Activated CD4-positive, alpha-beta T cell treated with anti-CD3 and anti-CD28 coated beads, Interleukin-2, Interleukin-4, amounts not matched to agents 100 ng/mL and 50 ng/mL, durations not matched to agents 16 hours and 8 hours (primary cell): ENCODE data around the gene UBE2L3.
"Not testable (repeated sequence)": the region's sequence is repeated elsewhere in the genome, so short reads cannot be mapped to it uniquely, and the experiment has no call there.

ENCODE experiments used
- DNase-seq: peaks from one replicate; pipeline ENCODE4 v3.0.0-alpha.2; 2020; ENCODE audit warnings: low spot score

UBE2L3 gene

DNA sequence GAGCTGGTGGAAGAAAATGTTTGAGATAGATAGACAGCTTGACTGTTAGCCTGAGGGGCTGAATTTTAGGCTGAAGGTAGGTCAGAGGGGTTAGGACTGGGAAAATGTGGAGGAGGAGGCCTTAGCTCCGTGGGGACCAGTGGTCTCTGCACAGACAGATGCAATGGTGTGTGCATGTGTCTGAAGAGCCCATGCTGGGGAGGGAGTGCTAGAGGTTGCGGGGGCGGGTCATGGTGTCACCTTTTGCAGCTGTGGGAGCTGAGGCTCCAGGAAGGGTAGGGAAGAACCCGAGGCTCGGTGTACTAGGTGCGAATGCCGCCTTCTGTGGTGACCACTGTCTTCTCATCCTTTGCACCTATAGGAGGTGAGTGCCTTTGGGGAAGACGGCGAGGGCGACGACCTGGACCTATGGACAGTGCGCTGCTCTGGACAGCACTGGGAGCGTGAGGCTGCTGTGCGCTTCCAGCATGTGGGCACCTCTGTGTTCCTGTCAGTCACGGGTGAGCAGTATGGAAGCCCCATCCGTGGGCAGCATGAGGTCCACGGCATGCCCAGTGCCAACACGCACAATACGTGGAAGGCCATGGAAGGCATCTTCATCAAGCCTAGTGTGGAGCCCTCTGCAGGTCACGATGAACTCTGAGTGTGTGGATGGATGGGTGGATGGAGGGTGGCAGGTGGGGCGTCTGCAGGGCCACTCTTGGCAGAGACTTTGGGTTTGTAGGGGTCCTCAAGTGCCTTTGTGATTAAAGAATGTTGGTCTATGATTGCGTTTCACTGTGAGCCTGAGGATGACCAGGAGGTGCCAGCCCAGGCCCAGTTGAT is 76.2 kb downstream of the UBE2L3 start:
- DNase-seq: no peak

GRCh38 chr22:21645513-21645912 is 78.0 kb downstream of the UBE2L3 start:
- DNase-seq: not testable (repeated sequence)

GRCh38 chr22:21646608-21647590 is 79.4 kb downstream of the UBE2L3 start:
- DNase-seq: peak; percentile 84

DNA sequence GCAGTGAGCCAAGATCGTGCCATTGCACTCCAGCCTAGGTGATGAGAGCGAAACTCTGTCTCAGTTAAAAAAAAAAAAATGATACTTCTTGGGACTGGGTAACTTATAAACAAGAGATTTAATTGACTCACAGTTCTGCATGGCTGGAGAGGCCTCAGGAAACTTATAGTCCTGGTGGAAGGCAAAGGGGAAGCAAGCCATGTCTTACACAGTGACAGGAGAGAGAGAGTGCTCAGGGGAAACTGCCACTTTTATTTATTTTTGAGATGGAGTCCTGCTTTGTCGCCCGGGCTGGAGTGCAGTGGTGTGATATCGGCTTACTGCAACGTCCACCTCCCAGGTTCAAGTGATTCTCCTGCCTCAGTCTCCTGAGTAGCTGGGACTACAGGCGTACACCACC is 82.8 kb downstream of the UBE2L3 start:
- DNase-seq: no peak

DNA sequence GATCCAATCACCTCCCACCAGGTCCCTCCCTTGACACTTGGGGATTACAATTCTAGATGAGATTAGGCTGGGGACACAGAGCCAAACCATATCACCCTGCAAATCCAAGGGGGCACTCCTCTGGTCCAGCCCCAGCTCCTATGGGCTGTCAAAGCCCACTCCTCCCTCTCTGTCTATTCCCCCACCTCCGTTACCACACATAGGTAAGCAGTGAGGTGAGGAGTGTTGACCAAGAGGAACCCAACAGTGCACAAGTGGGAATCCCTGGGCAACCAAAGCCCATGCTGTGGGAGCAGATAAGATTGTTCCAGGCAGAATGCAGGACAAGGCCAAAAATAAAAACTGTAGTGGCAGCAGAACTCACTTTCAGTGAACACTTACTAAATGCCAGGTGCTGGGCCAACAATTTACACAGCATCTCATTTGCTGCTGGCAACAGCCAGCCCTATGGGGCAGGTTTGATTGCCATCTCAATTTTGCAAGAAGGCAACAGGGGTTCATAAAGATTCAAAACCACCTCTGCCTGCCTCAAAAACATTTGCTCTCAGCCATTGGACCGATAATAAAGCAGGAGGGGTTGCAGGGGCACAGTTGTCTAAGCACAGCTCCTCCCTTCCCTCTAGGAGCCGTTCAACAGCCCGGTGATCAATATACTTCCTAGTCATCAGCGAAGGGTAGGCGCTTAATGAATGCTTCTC is 83.5 kb downstream of the UBE2L3 start:
- no peak for DNase-seq

GRCh38 chr22:21651521-21652009 is 84.1 kb downstream of the UBE2L3 start:
- DNase-seq: no peak

DNA sequence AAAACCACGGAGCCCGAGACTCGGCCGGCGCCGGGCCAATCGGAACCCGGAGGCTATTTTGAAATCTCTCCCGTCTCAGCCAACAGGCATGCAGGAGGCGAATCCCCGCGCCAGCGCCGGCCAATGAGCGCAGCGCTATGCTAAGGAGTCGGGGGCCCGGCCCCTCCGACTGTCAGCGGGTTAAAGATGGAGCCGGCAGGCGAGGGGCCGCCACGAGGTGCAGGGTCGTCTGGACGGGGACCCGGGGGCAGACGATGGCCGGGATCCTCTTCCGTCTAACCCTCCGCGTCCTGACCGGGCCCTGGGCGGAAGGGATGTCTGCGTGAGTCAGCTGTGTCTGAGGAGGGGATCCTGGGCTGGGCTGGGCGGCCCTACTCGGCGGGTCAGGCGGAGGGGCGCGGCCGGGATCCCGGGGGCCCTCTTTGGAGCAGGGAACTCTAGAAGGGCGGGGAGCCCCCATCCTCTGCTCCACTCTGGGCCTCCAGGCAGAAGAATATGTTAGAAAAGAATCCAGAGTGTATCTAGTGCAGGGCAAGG is 84.6 kb downstream of the UBE2L3 start:
- DNase-seq: peak; percentile 96

DNA sequence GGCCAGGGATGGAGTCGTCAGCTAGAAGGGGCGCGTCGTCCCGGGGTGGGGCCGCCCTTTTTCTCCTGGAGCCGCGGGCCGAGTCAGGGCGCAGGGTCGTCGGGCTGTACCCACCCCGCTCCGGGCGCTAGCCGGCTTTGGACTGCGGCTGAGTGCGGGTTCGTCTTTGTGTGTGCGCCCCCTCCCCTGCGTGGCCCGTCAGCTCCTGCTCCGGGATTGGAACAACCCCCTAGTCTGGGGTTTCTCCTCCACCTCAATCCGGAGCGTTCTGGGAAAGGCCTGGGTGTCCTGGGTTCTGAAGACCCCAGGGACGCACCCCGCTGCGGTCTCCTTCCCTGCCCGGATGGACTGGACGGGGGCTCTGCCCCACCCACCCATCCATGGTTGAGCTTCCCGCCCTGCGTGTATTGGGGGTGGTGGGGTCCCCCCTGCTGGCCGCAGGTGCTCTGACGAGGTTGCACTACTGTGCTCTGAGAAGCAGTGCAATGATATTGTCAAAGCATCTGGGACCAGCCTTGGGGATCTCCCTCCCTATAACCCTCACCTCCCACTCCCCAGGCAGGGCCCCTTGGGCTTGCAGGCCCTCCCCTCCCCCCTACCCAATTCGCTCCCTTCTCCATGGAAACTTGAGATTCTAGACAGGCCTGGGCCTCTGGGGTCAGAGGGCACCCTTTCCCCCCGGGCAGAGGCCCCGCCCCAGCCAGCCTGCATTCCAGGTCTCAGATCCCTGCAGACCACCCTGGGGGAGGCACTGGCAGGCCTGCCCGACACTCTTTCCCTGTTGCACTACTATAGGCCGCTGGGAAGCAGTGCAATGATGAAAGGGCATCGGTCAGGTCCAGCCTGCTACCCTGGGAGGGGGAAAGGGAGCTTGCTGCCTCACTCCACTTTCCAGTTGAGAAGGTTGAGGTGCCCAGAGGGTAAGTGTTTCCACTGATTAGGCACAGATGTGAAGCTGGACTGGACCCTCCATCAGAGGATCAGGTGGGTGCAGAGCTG is 85.3 kb downstream of the UBE2L3 start:
- no peak for DNase-seq

DNA sequence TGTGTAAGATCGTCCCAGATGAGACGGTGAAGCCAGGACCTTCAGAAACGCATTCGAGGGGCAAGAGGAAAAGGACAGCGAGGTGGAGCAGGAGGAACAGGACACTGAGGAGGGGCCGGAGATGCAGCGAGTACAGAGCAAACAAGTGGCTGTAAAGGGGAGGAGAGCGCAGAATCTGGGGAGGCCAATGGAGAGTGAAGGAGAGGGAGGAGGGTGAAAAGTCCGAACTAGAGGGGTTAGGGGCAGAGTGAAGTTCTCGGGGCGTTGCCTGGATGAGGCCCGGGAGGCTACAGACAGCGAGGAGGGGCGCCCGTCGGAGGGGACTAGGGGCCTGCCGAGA is 89.5 kb downstream of the UBE2L3 start:
- no peak for DNase-seq

DNA sequence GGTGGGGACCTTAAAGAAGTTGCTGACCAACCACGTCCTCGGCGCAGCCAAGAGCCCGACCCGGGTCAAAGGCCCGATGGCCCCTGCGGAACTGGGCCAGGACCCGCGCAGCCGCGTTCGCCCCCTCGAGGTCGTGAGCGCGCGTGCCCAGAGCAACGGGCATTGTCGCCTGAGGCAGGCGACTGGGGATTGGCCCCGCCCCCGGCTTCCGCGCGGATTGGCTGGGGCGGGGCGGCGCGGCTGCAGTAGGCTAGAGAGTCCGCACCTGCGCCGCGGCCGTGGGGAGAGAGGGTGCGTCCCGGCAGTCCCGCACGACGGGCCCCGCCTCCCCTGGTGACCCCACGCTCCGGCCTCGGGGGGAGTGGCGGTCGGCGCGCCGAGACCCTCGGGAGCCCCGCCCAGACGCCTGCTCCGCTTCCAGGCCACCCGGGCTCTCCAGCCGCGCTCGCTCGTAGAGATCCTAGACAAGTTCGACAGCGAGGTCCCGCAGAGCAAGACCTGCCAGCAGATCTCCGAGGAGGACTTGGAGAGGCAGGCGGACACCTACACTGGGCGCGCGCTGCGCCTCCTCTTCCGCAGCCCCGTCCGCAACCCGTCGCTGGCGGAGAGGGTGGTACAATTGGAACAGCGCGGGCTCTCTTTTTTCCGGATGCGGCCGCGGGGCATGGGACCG is 90.0 kb downstream of the UBE2L3 start:
- peak; percentile 83 for DNase-seq

DNA sequence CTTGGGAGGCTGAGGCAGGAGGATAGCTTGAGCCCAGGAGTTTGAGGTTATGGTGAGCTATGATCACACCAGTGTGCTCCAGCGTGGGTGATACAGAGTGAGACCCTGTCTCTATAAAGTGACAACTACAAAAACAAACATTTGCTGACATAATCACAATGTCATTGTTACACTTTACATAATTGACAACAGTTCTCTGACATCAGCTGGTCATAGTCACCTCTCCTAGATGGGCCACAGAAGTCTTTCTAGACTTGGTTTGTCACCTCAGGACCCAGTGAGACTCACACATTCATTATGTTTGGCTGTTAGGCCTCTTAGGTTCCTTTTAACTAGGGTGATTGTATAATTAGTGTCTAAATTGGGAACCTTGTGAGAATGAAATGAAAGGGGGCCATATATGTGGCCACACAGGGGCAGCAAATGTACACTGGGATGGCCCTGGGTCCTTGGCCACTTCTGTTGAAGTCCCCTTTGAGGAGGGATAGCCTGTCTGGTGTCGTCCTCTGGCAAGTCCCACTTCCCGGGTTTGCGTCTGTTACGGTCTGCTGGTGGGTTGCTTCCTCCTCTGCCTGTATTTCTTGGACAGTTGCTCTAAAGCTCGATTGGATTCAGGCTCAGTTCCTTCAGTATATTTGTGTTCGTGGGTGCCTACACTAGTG is 92.5 kb downstream of the UBE2L3 start:
- DNase-seq: no peak

- no peak for DNase-seq
These were observed 93.4 kb downstream of the UBE2L3 start for GRCh38 chr22:21660904-21661303.

DNA sequence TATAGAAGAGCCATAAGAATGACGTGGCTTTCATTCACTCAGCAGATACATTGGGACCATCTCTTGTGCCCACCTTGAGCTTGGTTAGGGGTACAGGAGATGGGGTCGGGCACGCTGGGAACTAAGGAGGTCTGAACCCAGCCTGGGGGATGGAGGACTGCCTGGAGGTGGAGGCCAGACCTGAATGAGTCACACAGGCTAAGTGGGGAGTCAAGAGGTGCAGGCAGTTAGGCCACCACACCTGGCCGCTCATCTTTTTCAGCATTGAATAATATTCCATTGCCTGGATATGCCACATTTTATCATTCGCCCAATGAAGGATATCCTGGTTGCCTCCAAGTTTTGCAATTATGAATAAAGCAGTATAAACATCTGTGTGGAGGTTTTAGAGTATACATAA is 94.5 kb downstream of the UBE2L3 start:
- no peak for DNase-seq

- DNase-seq: no peak
These were observed 96.2 kb downstream of the UBE2L3 start for GRCh38 chr22:21663738-21664137.

- no peak for DNase-seq
These were observed 97.7 kb downstream of the UBE2L3 start for GRCh38 chr22:21665047-21665851.

- no peak for DNase-seq
These were observed 99.3 kb downstream of the UBE2L3 start for GRCh38 chr22:21666786-21667185.

- no peak for DNase-seq
These were observed 101.5 kb downstream of the UBE2L3 start for GRCh38 chr22:21669026-21669425.

GRCh38 chr22:21672107-21672629 is 104.7 kb downstream of the UBE2L3 start:
- no peak for DNase-seq
